Epithelial cell of prostate (primary cell): ENCODE data around the gene HCFC1R1.
"Not testable (repeated sequence)": the region's sequence is repeated elsewhere in the genome, so short reads cannot be mapped to it uniquely, and the experiment has no call there.

Source experiments
- DNase-seq: peaks from one replicate; pipeline ENCODE4 v3.0.0-alpha.2; 2011; ENCODE audit warnings: low read depth, low spot score
- H3K27ac ChIP-seq: fragments of 450-650 bp; 2 replicates; pipeline ENCODE4 v1.5.1; 2017; ENCODE audit warnings: mild to moderate bottlenecking

HCFC1R1 gene, protein sequence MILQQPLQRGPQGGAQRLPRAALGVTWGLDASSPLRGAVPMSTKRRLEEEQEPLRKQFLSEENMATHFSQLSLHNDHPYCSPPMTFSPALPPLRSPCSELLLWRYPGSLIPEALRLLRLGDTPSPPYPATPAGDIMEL

DNA sequence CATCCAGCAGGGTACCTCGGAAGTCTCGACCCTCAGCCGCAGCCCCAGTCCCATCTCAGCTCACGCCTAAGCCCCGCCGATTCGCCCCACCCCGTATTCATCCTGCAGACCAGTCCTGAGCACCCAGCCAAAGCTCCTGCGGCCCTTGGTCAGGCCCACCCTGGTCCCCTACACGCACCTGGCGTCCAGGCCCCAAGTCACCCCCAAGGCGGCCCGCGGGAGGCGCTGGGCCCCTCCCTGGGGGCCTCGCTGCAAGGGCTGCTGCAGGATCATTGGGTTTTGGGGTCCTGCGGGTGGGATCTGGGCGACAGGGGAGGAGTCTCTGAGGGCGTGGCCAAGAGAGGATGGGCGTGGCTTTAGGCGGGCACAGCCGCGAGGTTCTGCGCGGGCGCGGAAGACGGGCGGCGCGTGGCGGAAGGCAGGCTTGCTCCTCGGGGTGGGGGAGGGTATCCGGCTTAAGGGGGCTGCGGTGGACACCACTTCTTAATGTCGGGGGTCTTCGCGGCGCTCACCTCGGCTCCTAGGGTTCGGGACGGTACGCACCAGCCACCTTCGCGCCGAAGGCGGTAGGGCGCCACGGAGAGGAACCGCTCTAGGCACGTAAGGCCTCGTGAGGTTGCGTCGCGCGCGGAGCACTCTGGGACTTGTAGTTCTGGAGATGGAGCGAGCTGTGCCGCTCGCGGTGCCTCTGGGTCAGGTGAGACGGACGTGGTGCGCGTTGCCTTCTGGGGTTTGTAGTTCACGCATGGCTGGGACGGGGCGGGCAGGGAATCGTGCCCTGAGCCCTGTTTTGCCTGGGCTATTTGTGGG, at the start of gene HCFC1R1, which contains the start of gene THOC6:
TSS of gene HCFC1R1 (minus strand) at position 274 of the 810 bp plus-strand sequence. CDS start at position 273, 1 bp downstream.
TSS of gene THOC6 (plus strand) at position 367 of the 810 bp plus-strand sequence. CDS start at position 659, 292 bp downstream.
- peak within 1 kb of the TSS; percentile 99 for H3K27ac ChIP-seq
- DNase-seq: peak; percentile 94

DNA sequence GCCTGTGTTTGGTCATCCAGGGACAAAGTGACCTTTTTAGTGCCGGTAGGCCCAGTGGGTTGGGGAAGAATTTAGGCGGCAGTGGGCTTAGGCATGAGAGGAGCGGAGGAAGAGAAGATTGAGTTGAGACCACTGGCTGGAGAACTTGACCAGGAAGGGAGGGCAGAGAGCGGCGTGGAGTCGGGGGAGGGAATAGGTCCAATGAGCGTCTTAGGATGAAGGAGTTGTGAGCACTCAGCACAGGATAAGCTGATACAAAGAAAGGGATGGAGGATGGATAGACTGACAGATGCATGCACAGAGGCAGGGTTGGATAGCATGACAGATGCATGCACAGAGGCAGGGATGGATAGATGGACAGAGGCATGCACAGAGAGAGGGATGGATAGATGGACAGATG, 49.7 kb upstream of the HCFC1R1 start:
- no peak overlapping the region for H3K27ac ChIP-seq
- DNase-seq: no peak

DNA sequence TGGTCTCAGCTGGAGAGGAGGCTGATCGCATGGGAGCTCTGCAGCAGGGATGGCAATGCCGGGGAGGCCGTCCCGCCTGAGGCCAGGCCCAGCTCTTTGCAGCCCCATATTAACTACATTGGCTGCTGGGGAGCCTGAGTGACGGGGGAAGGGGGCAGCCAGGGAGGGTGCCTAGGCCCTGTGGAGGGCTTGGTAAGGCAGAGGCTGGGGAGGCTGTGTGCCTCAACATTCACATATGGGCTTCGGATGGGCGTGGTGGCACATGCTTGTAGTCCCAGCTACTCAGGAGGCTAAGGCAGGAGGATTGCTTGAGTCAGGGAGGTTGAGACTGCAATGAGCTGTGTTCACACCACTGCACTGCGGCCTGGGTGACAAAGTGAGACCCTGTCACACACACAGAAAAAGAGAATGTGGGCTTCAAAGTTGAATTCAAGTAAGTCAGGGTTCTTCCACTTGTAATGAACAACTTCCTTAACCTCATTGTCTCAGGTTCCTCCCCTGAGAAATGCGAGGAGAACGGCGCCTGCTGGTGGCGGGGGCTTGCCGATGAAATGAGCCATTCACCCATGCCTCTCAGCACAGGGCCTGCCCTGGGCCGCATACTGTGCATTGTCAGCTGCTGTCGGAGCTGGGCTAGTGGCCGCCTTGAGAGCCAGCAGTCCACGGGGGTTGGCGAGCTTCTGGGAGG, 49.0 kb upstream of the HCFC1R1 start:
- not testable (repeated sequence) for DNase-seq, H3K27ac ChIP-seq

DNA sequence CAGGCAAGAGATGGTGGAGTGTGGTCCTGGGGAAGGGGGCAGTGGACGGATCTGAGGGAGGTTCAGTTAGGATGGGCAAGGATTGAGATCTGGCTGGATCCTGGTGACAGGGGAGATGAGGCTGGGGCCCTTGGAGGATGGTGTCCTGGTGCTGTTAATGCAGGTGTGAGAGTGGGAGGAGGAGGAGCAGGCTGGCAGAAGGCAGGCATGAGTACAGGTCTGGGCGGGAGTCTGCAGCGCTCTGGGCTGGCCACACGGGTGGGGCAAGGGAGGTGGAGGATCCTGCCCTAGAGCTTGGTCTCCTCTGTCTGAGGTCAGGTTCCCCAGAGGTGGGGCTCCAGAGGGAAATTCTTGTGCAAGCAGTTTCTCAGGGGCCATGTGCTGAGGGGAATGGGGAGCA, 48.4 kb upstream of the HCFC1R1 start:
- DNase-seq, H3K27ac ChIP-seq: not testable (repeated sequence)

DNA sequence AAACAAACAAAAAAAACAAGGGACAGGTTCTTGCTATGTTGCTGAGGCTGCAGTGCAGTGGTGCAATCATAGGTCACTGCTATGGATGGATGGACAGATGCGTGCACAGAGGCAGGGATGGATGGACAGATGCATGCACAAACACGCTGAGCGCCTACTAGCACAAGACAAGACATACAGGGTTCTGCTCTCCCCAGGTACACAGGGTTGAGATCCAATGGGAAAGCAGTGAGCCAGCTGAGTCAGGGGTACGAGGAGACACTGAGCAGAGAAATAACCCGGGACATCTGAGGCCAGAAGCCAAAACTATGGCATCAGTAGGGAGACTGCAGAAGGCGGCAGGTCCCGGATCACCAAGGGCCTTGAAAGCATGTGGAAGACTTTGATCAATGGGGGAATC, 47.9 kb upstream of the HCFC1R1 start:
- DNase-seq: no peak
- H3K27ac ChIP-seq: no peak overlapping the region

DNA sequence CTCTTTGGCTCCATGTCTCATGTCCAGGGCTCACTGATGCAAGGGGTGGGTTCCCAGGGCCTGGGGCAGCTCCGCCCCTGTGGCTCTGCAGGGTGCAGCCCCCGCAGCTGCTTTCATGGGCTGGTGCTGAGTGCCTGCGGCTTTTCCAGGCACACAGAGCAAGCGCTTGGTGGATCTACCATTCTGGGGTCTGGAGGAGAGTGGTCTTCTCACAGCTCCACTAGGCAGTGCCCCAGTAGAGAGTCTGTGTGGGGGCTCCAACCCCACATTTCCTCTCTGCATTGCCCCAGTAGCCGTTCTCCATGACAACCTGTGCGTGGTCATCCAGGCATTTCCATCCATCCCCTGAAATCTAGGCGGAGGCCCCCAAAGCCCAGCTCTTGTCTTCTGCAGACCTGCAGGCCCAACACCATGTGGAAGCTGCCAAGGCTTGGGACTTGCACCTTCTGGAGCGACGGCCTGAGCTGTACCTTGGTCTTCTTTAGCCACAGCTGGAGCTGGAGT, 46.9 kb upstream of the HCFC1R1 start:
- no peak for DNase-seq
- H3K27ac ChIP-seq: no peak overlapping the region

DNA sequence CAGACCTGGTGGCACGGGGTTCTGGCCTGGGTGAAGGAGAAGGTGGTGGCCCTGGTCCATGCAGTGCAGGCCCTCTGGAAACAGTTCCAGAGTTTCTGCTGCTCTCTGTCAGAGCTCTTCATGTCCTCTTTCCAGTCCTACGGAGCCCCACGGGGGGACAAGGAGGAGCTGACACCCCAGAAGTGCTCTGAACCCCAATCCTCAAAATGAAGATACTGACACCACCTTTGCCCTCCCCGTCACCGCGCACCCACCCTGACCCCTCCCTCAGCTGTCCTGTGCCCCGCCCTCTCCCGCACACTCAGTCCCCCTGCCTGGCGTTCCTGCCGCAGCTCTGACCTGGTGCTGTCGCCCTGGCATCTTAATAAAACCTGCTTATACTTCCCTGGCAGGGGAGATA, 45.4 kb upstream of the HCFC1R1 start:
- H3K27ac ChIP-seq, DNase-seq: not testable (repeated sequence)

DNA sequence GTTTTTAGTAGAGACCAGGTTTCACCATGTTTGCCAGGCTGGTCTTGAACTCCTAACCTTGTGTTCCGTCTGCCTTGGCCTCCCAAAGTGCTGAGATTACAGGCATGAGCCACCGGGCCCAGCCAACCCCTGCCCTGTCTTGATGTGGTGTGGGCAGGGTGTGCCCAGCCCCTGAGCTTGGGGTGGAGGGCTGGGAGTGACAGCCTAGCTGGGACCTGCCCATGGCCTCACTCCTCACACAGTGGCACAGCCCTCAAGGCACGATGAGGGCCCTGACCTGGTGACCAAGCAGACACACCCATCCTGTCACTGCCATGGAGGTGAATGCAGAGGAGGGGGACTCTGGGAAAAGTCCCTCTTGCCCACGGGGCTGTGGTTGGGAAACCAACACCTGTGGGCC, 44.7 kb upstream of the HCFC1R1 start:
- DNase-seq: no peak
- no peak overlapping the region for H3K27ac ChIP-seq

DNA sequence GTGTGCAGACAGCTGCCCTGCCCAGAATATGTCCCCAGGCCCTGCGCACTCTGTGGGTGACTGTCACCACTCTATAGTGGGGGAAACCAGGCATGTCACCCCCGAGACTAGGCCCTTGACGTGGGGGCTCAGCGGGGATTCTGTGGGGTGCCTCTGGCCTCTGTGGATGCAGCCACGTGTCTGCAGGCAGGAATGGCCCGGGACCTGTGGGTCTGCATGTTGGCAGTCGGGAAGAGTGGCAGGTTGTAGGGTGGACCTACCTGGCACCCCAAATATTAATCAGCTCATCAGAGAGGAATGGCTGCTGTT, 42.7 kb upstream of the HCFC1R1 start:
- no peak overlapping the region for H3K27ac ChIP-seq
- no peak for DNase-seq

DNA sequence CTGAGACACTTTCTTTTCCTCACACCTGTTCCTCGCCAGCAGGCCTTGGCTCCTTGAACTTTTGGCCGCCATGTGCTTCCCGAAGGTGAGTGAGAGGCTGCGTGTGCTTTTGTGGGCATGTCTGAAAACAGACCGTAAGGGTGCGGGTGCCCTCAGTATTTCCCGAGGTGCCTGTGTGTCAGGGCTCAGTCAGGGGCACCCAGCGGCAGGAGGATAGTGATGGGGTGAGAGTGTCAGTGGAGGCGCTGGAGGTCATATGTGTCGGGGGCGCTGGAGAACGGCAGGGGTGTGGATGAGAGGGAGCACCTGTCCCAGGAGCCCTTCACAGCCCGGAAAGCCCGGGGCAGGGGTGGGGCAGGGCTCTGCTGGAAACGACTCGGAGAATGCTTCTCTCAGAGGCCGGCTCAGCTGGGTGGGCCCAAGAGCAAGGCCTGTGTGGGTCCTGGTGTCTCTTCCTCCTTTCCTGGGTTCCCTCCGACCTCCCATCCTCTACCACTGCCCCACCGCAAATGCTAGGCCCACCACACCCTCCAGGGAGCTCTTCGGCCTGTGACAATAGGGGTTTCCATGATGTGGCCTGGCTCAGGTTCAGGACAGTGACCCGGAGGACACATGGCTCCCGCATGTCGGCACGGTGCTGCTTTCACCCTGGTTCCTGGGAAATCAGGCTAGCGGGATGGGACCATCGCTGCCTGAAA, 42.1 kb upstream of the HCFC1R1 start:
- no peak overlapping the region for H3K27ac ChIP-seq
- no peak for DNase-seq

DNA sequence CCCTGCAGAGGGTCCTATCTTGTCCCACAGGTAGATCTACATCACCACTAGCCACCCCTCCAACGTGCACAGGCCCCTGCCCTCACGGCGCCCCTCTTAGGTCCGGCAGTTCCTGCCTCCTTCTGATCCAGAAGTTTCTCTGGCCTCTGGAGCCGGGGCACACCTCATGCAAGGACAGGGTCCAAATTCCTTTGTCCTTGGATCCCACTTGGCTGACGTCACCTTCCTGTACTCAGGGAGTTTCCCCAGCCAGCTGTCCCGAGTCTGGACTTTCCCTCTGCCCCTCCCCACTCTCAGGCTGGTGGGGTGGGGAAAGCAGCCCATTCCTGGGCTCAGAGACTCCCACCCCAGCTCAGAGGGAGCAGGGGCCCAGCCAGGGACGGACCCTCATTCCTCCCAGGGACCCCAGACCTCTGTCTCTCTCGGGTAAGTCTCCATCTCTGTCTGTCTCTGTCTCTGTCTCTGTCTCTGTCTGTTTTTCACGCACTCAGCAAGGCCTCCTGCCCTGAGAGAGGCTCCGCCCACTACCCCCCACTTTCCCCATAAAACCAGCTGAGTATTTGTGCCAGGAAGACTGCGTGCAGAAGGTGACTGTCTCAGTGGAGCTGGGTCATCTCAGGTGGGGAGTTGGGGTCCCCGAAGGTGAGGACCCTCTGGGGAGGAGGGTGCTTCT, 41.5 kb upstream of the HCFC1R1 start, which contains the start of gene IL32:
TSS of gene IL32 (plus strand) at position 572 of the 673 bp plus-strand sequence. CDS start 172 bp downstream, outside the sequence.
- no peak within 1 kb of the TSS for H3K27ac ChIP-seq
- DNase-seq: peak; percentile 33

DNA sequence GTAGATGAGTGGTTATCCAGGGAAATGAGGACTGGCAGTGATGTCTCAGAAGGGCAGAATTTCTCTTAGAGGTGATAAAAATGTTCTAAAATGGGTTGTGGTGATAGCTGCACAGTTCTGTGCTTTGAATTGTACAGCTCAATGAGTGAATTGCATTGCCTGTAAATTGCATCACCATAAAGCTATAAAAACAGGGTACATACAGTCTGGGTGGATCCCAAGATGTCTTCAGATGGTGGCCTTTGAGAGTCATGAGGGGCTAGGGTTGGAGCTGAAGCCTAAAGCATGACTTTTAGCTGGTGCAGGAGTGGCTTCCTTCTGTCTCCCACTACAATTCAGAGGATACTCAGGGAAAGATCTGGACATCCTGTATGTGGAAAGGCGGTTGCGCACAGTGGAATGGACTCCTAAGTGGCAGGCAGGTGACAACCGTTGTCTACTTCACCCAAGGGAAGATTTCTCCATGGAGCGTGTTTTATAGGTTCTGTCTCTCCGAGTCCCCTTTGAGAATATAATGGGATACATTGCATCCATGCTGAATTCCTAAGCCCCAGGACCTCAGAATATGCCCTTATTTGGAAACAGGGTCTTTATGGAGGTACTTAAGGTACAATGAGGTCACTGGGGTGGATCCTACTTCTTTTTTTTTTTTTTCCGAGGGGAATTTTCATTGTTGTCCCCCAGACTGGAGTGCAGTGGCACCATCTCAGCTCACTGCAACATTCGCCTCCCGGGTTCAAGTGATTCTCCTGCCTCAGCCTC, 40.1 kb upstream of the HCFC1R1 start:
- H3K27ac ChIP-seq: no peak overlapping the region
- no peak for DNase-seq

DNA sequence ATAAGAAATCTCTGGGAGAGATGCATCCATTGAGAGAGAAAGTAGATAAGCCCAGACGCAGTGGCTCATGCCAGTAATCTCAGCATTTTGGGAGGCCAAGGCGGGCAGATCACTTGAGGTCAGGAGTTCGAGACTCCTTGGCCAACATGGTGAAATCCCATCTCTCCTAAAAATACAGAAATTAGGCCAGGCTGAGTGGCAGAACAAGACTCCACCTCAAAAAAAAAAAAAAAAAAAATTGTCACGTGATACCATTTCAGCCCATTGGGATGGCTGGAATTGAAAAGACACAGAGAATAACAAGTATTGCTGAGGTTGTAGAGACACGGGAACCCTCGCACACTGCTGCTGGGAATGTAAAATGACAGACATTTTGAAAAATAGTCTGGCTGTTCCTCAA, 38.8 kb upstream of the HCFC1R1 start:
- H3K27ac ChIP-seq: no peak overlapping the region
- no peak for DNase-seq

DNA sequence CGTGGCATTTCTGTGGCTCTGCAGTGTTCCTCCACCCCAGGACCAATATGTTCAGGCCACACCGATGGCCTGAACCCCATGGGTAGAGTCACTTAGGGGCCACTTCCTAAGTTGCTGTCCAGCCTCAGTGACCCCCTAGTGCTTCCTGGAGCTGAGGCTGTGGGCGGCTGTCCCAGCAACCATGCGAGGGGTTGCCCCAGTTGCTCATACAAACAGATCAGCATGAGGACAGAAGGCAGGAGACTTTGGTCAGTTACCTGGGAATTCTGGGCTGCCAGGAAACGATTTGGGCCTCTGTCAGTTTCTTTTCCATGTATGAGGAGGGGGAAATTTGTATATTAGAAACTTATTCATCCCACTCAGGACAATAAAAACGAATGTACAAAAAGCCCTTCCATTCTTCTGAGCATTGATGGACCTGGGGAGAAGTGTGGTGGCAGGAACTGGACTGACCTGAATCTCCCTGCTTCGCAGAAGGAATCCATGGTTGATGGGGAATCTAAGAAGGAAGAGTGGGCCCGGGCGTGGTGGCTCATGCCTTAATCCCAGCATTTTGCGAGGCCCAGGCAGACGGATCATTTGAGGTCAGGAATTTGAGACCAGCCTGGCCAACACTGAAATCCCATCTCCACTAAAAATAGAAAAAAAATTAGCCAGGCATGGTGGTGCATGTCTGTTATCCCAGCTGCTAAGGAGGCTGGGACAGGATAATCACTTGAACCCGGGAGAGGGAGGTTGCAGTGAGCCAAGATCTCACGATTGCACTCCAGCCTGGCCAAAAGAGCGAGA, 36.8 kb upstream of the HCFC1R1 start:
- H3K27ac ChIP-seq: no peak overlapping the region
- DNase-seq: no peak

DNA sequence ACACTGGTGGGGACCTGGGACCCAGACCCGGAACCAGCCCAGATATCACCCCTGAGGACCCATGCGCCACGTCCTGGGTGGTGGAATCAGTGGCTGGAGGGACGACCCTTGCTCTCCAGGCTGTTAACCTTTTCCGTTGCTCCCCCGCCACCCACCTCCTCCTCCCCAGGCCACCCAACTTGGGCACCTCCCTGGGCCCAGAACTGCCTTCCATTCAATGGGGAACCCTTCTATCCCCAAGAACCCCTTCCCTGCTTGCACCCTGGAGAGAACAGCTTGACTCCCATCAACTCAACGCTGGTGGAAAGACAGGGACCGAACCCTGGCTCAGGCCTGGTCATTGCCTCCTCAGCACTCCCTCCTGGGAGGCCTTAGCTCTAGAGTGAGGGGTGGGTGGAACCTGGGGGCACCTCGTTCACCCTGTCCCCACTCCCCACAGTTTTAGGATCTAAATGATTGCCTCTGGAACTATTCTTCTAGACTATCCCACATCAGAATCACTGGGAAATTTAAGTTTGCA, 36.0 kb upstream of the HCFC1R1 start:
- H3K27ac ChIP-seq: peak overlapping the region; percentile 14
- DNase-seq: no peak

DNA sequence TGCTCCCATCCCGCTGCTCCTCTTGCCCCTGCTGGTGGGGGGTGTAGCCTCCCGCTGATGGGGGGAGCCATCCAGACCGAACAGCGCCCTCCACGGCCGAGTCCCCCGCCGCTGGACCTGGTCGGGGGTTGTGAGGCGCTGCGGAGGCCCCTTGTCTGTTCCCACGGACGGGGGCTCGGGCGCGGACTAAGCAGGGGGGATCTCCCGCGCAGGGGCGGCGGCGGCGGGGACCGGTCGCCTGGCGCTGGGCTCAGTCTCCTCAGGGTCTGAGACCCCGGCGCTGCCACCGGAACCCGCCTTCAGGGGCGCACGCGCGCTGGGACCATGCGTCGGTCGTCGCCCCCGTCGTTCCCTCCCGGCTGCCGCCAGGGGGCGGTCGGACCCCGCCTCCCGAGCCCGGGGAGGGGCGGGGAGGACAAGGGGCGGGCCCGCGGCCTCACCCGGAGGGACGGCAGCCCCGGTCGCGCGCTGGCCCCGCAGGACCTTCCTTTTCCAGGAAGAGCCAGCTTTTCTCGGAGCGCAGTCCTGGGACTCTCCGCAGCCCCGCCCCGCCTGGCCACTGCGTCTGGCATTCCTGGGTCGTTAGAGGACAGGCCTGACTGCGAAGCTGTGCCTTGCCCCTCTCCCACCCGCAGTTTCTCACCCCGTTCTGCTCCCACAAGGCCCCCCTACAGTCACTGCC, 35.4 kb upstream of the HCFC1R1 start:
- peak overlapping the region; percentile 14 for H3K27ac ChIP-seq
- no peak for DNase-seq

DNA sequence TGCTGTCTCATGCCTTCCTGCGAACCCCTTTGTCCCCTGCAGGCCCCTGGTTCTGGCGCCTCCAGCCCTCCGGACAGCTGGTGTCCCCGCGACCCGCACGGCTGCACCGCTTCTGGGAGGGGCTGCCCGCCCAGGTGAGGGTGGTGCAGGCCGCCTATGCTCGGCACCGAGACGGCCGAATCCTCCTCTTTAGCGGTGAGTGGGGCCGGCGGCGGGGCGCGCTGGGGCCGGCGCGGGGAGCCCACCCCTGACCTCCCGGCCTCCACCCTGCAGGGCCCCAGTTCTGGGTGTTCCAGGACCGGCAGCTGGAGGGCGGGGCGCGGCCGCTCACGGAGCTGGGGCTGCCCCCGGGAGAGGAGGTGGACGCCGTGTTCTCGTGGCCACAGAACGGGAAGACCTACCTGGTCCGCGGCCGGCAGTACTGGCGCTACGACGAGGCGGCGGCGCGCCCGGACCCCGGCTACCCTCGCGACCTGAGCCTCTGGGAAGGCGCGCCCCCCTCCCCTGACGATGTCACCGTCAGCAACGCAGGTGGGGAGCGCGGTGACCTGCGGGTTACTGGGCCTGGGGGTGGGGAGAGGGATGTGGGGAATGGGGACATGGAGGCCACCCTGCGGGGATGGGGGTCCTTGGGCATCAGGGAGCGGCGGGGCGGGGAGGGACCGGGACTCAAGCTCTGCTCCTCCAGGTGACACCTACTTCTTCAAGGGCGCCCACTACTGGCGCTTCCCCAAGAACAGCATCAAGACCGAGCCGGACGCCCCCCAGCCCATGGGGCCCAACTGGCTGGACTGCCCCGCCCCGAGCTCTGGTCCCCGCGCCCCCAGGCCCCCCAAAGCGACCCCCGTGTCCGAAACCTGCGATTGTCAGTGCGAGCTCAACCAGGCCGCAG, 34.6 kb upstream of the HCFC1R1 start:
- DNase-seq: no peak
- H3K27ac ChIP-seq: peak overlapping the region; percentile 14
